Activated naive CD8-positive, alpha-beta T cell treated with anti-CD3 and anti-CD28 coated beads for 36 hours (primary cell): Measurements from ENCODE around the gene AGAP1. TPM values are rescaled to one million over a fixed set of nuclear protein-coding genes. Genes with fewer than 3 reads are reported as not detected.
"Not testable (repeated sequence)": the region's sequence is repeated elsewhere in the genome, so short reads cannot be mapped to it uniquely, and the experiment has no call there.

Experiments
- DNase-seq: peaks from one replicate; pipeline ENCODE4 v3.0.0; 2021
- H3K27ac Mint-ChIP-seq: one replicate; pipeline ENCODE4 v1.8.0; 2022; ENCODE audit warnings: mild to moderate bottlenecking, moderate library complexity, mixed read lengths
- H3K27me3 Mint-ChIP-seq: one replicate; pipeline ENCODE4 v1.8.0; 2022; ENCODE audit warnings: mild to moderate bottlenecking, mixed read lengths
- H3K36me3 Mint-ChIP-seq: one replicate; pipeline ENCODE4 v1.8.0; 2021; ENCODE audit warnings: mild to moderate bottlenecking, mixed read lengths
- H3K4me1 Mint-ChIP-seq: one replicate; pipeline ENCODE4 v1.8.0; 2021; ENCODE audit warnings: mixed read lengths
- H3K4me3 Mint-ChIP-seq: one replicate; pipeline ENCODE4 v1.8.0; 2022; ENCODE audit warnings: mild to moderate bottlenecking, moderate library complexity, mixed read lengths
- H3K9me3 Mint-ChIP-seq: one replicate; pipeline ENCODE4 v1.8.0; 2022; ENCODE audit warnings: mixed read lengths
- total RNA-seq, 2 experiments: library from RNA; stranded (reverse); gene quantifications; one replicate each; pipeline ENCODE4 v1.2.3, GENCODE V29; 2021

AGAP1 gene
- total RNA-seq, 2 experiments from 2014 or later = 0.89 to 1.4 TPM

- Mint-ChIP-seq H3K4me3 (no peak overlapping the region), H3K27ac (no peak overlapping the region), H3K4me1 (no peaks in the 10 kb centered on the region), H3K36me3 (no peaks in the 10 kb centered on the region), H3K27me3 (peaks cover 14% of the 10 kb centered on the region), H3K9me3 (peaks cover under 1% of the 10 kb centered on the region)
- no peak for DNase-seq
Observed at GRCh38 chr2:235597081-235597615, 103.3 kb downstream of the AGAP1 start.

- peaks cover under 1% of the 10 kb centered on the region for H3K36me3 Mint-ChIP-seq
Observed at GRCh38 chr2:235598026-235598425, 104.2 kb downstream of the AGAP1 start.

GRCh38 chr2:235598532-235599531 is 105.0 kb downstream of the AGAP1 start:
- no peak overlapping the region for H3K27ac Mint-ChIP-seq
- no peak for DNase-seq
- H3K4me1 Mint-ChIP-seq = no peaks in the 10 kb centered on the region
- peaks cover 6% of the 10 kb centered on the region for H3K27me3 Mint-ChIP-seq
- no peak overlapping the region for H3K4me3 Mint-ChIP-seq
- H3K36me3 Mint-ChIP-seq = peaks cover 2% of the 10 kb centered on the region
- H3K9me3 Mint-ChIP-seq = peaks cover 11% of the 10 kb centered on the region

More at GRCh38 chr2:235598026-235598425, 104.2 kb downstream of the AGAP1 start:
- no peak for DNase-seq
- Mint-ChIP-seq H3K9me3 (peaks cover 5% of the 10 kb centered on the region), H3K27ac (no peak overlapping the region), H3K4me1 (no peaks in the 10 kb centered on the region), H3K4me3 (no peak overlapping the region), H3K27me3 (peaks cover 8% of the 10 kb centered on the region)

- H3K36me3 Mint-ChIP-seq = peaks cover 2% of the 10 kb centered on the region
- H3K27me3 Mint-ChIP-seq = peaks cover 6% of the 10 kb centered on the region
- H3K27ac Mint-ChIP-seq = no peak overlapping the region
- H3K4me3 Mint-ChIP-seq = no peak overlapping the region
- no peaks in the 10 kb centered on the region for H3K4me1 Mint-ChIP-seq
- DNase-seq = no peak
- peaks cover 11% of the 10 kb centered on the region for H3K9me3 Mint-ChIP-seq
Observed at GRCh38 chr2:235599596-235600338, 105.9 kb downstream of the AGAP1 start.

- peaks cover 2% of the 10 kb centered on the region for H3K36me3 Mint-ChIP-seq
- H3K9me3 Mint-ChIP-seq = peaks cover 11% of the 10 kb centered on the region
- no peak overlapping the region for H3K27ac Mint-ChIP-seq
- no peak for DNase-seq
- H3K4me3 Mint-ChIP-seq = no peak overlapping the region
- H3K4me1 Mint-ChIP-seq = no peaks in the 10 kb centered on the region
- H3K27me3 Mint-ChIP-seq = peaks cover 6% of the 10 kb centered on the region
Observed at GRCh38 chr2:235600406-235600805, 106.6 kb downstream of the AGAP1 start.

GRCh38 chr2:235600926-235601325 is 107.1 kb downstream of the AGAP1 start:
- Mint-ChIP-seq H3K4me3 (no peak overlapping the region), H3K27me3 (peaks cover 11% of the 10 kb centered on the region), H3K36me3 (peaks cover 2% of the 10 kb centered on the region), H3K4me1 (no peaks in the 10 kb centered on the region), H3K9me3 (peaks cover 11% of the 10 kb centered on the region), H3K27ac (no peak overlapping the region)
- DNase-seq = no peak

GRCh38 chr2:235601960-235602704 is 108.3 kb downstream of the AGAP1 start:
- DNase-seq = no peak
- Mint-ChIP-seq H3K4me1 (no peaks in the 10 kb centered on the region), H3K9me3 (peaks cover 11% of the 10 kb centered on the region), H3K27me3 (peaks cover 17% of the 10 kb centered on the region), H3K36me3 (peaks cover 2% of the 10 kb centered on the region), H3K27ac (no peak overlapping the region), H3K4me3 (no peak overlapping the region)

GRCh38 chr2:235602971-235603370 is 109.1 kb downstream of the AGAP1 start:
- H3K4me1 Mint-ChIP-seq, H3K27ac Mint-ChIP-seq, H3K4me3 Mint-ChIP-seq, DNase-seq, H3K36me3 Mint-ChIP-seq: not testable (repeated sequence)
- peaks cover 11% of the 10 kb centered on the region for H3K9me3 Mint-ChIP-seq
- peaks cover 17% of the 10 kb centered on the region for H3K27me3 Mint-ChIP-seq

GRCh38 chr2:235603659-235604058 is 109.8 kb downstream of the AGAP1 start:
- Mint-ChIP-seq H3K4me3 (no peak overlapping the region), H3K4me1 (no peaks in the 10 kb centered on the region), H3K27ac (no peak overlapping the region), H3K36me3 (peaks cover 2% of the 10 kb centered on the region), H3K27me3 (peaks cover 17% of the 10 kb centered on the region), H3K9me3 (peaks cover 11% of the 10 kb centered on the region)
- no peak for DNase-seq

- H3K4me3 Mint-ChIP-seq = no peak overlapping the region
- peaks cover 2% of the 10 kb centered on the region for H3K36me3 Mint-ChIP-seq
- H3K9me3 Mint-ChIP-seq = peaks cover 11% of the 10 kb centered on the region
- no peak overlapping the region for H3K27ac Mint-ChIP-seq
- peaks cover 20% of the 10 kb centered on the region for H3K27me3 Mint-ChIP-seq
- no peaks in the 10 kb centered on the region for H3K4me1 Mint-ChIP-seq
- no peak for DNase-seq
Observed at GRCh38 chr2:235605312-235606003, 111.6 kb downstream of the AGAP1 start.

GRCh38 chr2:235606004-235606715 is 112.3 kb downstream of the AGAP1 start:
- H3K36me3 Mint-ChIP-seq = peaks cover 2% of the 10 kb centered on the region
- peaks cover 11% of the 10 kb centered on the region for H3K9me3 Mint-ChIP-seq
- no peak overlapping the region for H3K27ac Mint-ChIP-seq
- no peak overlapping the region for H3K4me3 Mint-ChIP-seq
- H3K4me1 Mint-ChIP-seq = no peaks in the 10 kb centered on the region
- H3K27me3 Mint-ChIP-seq = peaks cover 15% of the 10 kb centered on the region
- no peak for DNase-seq

- Mint-ChIP-seq H3K9me3 (peaks cover 6% of the 10 kb centered on the region), H3K36me3 (peaks cover 2% of the 10 kb centered on the region), H3K27ac (no peak overlapping the region), H3K4me3 (no peak overlapping the region), H3K27me3 (peaks cover 15% of the 10 kb centered on the region), H3K4me1 (no peaks in the 10 kb centered on the region)
- no peak for DNase-seq
Observed at GRCh38 chr2:235607546-235608199, 113.8 kb downstream of the AGAP1 start.

GRCh38 chr2:235608200-235608887 is 114.5 kb downstream of the AGAP1 start:
- H3K27me3 Mint-ChIP-seq = peaks cover 15% of the 10 kb centered on the region
- H3K4me3 Mint-ChIP-seq = no peak overlapping the region
- peaks cover 3% of the 10 kb centered on the region for H3K9me3 Mint-ChIP-seq

More at GRCh38 chr2:235608200-235608887, 114.5 kb downstream of the AGAP1 start:
- Mint-ChIP-seq H3K4me1 (no peaks in the 10 kb centered on the region), H3K36me3 (no peaks in the 10 kb centered on the region), H3K27ac (no peak overlapping the region)
- DNase-seq = no peak
